Measurements from ENCODE around the gene KATNAL2. TPM values are rescaled to one million over a fixed set of nuclear protein-coding genes. Genes with fewer than 3 reads are reported as not detected.

Gene KATNAL2
- total and polyA plus RNA-seq, 10 of the 15 experiments (the other 5 are each of a cell fraction or from before 2014, with no cell fraction given): 0.20 to 2.4 (median 1.7) TPM

DNA sequence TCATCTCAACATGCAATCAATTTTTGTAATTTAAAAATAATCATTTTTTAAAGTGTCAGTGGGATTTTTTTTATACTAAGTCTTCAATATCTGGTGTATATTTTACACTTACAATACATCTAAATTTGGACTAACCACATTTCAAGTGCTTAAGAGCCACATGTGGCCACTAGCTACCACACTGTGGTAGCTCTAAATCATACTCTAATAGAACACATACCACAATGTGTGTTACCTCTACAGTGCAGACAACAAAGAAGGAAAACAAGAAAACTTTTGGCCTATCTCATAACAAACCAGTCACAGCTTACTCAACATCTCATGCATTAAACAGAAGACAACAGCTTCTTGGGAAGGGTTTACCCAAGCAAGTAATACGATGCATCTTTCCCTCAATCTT is 24.6 kb upstream of the KATNAL2 start (continued):
- TF ChIP-seq LARP7 (IDR thresholded peaks at IDR 0.05) (no peak), MEF2B (IDR thresholded peaks at IDR 0.05; ENCODE audit: partially characterized antibody, poor library complexity, severe bottlenecking) (peak; percentile 90), NFIC (IDR thresholded peaks at IDR 0.05; ENCODE audit: low read depth, low read length) (peak; percentile 81), SMARCA5 (IDR thresholded peaks at IDR 0.05) (no peak), DPF2 (IDR thresholded peaks at IDR 0.05) (peak; percentile 48; the same call in 1 of the 2 replicates), POU2F2 (IDR thresholded peaks at IDR 0.05; ENCODE audit: borderline replicate concordance, low read depth, low read length) (peak; percentile 66; the same call in 2 of the 3 replicates), ZZZ3 (IDR thresholded peaks at IDR 0.05; ENCODE audit: control insufficient read depth, insufficient read length, low read depth) (no peak), RUNX3 (IDR thresholded peaks at IDR 0.05; ENCODE audit: low read length) (peak; percentile 100), PAX5 (IDR thresholded peaks at IDR 0.05; ENCODE audit: borderline replicate concordance, low read depth, low read length) (peak; percentile 75), HDGF (IDR thresholded peaks at IDR 0.05) (no peak), BHLHE40 (IDR thresholded peaks at IDR 0.05; ENCODE audit: borderline replicate concordance in 1 of 2, low read depth in 2 of 2, low read length in 1 of 2) (peak; percentile 73 to 78), SIX5 (IDR thresholded peaks at IDR 0.05; ENCODE audit: low read depth, low read length, severe bottlenecking) (no peak), CBX5 (IDR thresholded peaks at IDR 0.05; ENCODE audit: low read depth) (0 out of 2 replicates have a peak, but pooled peaks have one; percentile 42), CREM (IDR thresholded peaks at IDR 0.05; ENCODE audit: low read depth) (0 out of 2 replicates have a peak, but pooled peaks have one; percentile 50), STAT1 (conservative IDR thresholded peaks at IDR 0.05) (no peak), FOXM1 (IDR thresholded peaks at IDR 0.05; ENCODE audit: low read depth, low read length) (no peak; the same call in 1 of the 2 replicates), TCF12 (IDR thresholded peaks at IDR 0.05; ENCODE audit: low read depth, low read length) (0 out of 2 replicates have a peak, but pooled peaks have one; percentile 31), RCOR1 (conservative IDR thresholded peaks at IDR 0.05; ENCODE audit: low read depth, low read length) (peak; percentile 63; the same call in 1 of the 2 replicates), BCL11A (IDR thresholded peaks at IDR 0.05; ENCODE audit: low read depth, low read length) (peak; percentile 74), NFXL1 (IDR thresholded peaks at IDR 0.05; ENCODE audit: borderline replicate concordance) (no peak), ATF7 (IDR thresholded peaks at IDR 0.05; ENCODE audit: low read depth) (peak; percentile 72)
- TF ChIP-seq, protein P1, sequence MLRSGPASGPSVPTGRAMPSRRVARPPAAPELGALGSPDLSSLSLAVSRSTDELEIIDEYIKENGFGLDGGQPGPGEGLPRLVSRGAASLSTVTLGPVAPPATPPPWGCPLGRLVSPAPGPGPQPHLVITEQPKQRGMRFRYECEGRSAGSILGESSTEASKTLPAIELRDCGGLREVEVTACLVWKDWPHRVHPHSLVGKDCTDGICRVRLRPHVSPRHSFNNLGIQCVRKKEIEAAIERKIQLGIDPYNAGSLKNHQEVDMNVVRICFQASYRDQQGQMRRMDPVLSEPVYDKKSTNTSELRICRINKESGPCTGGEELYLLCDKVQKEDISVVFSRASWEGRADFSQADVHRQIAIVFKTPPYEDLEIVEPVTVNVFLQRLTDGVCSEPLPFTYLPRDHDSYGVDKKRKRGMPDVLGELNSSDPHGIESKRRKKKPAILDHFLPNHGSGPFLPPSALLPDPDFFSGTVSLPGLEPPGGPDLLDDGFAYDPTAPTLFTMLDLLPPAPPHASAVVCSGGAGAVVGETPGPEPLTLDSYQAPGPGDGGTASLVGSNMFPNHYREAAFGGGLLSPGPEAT (IDR thresholded peaks at IDR 0.05; ENCODE audit: low read depth): peak; percentile 58; the same call in 1 of the 2 replicates
- TF ChIP-seq, protein P2, sequence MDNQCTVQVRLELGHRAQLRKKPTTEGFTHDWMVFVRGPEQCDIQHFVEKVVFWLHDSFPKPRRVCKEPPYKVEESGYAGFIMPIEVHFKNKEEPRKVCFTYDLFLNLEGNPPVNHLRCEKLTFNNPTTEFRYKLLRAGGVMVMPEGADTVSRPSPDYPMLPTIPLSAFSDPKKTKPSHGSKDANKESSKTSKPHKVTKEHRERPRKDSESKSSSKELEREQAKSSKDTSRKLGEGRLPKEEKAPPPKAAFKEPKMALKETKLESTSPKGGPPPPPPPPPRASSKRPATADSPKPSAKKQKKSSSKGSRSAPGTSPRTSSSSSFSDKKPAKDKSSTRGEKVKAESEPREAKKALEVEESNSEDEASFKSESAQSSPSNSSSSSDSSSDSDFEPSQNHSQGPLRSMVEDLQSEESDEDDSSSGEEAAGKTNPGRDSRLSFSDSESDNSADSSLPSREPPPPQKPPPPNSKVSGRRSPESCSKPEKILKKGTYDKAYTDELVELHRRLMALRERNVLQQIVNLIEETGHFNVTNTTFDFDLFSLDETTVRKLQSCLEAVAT (IDR thresholded peaks at IDR 0.05): peak; percentile 96
- TF ChIP-seq, protein P3, sequence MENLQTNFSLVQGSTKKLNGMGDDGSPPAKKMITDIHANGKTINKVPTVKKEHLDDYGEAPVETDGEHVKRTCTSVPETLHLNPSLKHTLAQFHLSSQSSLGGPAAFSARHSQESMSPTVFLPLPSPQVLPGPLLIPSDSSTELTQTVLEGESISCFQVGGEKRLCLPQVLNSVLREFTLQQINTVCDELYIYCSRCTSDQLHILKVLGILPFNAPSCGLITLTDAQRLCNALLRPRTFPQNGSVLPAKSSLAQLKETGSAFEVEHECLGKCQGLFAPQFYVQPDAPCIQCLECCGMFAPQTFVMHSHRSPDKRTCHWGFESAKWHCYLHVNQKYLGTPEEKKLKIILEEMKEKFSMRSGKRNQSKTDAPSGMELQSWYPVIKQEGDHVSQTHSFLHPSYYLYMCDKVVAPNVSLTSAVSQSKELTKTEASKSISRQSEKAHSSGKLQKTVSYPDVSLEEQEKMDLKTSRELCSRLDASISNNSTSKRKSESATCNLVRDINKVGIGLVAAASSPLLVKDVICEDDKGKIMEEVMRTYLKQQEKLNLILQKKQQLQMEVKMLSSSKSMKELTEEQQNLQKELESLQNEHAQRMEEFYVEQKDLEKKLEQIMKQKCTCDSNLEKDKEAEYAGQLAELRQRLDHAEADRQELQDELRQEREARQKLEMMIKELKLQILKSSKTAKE (IDR thresholded peaks at IDR 0.05; ENCODE audit: low read depth, poor library complexity, severe bottlenecking): peak; percentile 66
